B cell (primary cell): Measurements from ENCODE around the gene BTBD17.

Experiments used
- CTCF ChIP-seq: fragments of 200-600 bp; IDR thresholded peaks from one replicate; pipeline ENCODE4 v1.8.0; 2022; ENCODE audit warnings: antibody characterized with exemption, mild to moderate bottlenecking
- EZH2 ChIP-seq: IDR thresholded peaks from 2 replicates; pipeline ENCODE4 v1.6.1; 2012; ENCODE audit warnings: borderline replicate concordance, low read depth, mild to moderate bottlenecking, moderate library complexity, low read length; ENCODE audit not compliant: insufficient read depth, poor library complexity, severe bottlenecking

DNA sequence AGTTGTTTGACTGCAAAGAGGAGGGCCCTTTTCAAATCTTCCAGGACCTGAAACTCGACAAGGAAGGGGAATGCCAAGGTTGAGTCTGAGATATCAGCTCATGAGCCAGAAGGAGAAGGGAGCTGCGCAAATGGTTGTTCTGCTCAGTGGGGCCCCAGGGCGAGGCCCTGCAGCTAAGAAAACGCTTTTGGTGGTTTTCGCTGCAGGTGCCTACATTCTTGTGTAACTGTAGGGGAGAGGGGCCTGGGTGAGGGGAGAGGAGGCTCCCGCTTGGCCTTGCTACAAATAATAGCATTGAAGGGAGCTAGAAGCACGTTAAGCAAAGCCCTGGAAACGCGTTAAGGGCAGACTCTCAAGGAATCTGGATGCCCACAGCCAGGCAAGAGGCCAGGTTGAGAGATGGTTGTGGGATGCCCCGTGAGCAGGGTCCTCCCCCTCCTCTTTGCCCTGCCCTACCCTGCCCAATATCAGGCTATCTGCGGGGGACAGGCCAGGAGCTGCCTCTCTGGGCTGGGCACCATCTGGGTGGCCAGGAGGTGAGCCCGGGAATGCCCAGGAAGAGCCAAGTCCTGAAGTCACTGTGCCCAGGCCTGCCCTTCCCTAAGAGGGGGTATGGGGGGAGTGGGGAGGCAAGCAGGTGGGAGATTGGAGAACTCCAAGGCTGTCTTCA is 27.6 kb upstream of the BTBD17 start:
- TF ChIP-seq CTCF = no peak
- no peak for TF ChIP-seq EZH2
